GM12873 (cell line): Measurements from ENCODE around the gene STARD8.
A peak's percentile ranks its signal among the peaks of the same experiment; 100 is the strongest.

Experiments used
- TF ChIP-seq, protein P1 (sequence below): IDR thresholded peaks from 2 replicates; pipeline ENCODE4 v1.5.1; 2012; ENCODE audit warnings: low read depth, mild to moderate bottlenecking, moderate library complexity, low read length, control low read depth; ENCODE audit not compliant: insufficient read depth; ENCODE audit errors: missing control alignments

STARD8 gene, protein sequence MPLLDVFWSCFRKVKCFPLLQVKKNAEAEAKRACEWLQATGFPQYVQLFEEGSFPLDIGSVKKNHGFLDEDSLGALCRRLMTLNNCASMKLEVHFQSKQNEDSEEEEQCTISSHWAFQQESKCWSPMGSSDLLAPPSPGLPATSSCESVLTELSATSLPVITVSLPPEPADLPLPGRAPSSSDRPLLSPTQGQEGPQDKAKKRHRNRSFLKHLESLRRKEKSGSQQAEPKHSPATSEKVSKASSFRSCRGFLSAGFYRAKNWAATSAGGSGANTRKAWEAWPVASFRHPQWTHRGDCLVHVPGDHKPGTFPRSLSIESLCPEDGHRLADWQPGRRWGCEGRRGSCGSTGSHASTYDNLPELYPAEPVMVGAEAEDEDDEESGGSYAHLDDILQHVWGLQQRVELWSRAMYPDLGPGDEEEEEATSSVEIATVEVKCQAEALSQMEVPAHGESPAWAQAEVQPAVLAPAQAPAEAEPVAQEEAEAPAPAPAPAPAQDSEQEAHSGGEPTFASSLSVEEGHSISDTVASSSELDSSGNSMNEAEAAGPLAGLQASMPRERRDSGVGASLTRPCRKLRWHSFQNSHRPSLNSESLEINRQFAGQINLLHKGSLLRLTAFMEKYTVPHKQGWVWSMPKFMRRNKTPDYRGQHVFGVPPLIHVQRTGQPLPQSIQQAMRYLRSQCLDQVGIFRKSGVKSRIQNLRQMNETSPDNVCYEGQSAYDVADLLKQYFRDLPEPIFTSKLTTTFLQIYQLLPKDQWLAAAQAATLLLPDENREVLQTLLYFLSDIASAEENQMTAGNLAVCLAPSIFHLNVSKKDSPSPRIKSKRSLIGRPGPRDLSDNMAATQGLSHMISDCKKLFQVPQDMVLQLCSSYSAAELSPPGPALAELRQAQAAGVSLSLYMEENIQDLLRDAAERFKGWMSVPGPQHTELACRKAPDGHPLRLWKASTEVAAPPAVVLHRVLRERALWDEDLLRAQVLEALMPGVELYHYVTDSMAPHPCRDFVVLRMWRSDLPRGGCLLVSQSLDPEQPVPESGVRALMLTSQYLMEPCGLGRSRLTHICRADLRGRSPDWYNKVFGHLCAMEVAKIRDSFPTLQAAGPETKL

DNA sequence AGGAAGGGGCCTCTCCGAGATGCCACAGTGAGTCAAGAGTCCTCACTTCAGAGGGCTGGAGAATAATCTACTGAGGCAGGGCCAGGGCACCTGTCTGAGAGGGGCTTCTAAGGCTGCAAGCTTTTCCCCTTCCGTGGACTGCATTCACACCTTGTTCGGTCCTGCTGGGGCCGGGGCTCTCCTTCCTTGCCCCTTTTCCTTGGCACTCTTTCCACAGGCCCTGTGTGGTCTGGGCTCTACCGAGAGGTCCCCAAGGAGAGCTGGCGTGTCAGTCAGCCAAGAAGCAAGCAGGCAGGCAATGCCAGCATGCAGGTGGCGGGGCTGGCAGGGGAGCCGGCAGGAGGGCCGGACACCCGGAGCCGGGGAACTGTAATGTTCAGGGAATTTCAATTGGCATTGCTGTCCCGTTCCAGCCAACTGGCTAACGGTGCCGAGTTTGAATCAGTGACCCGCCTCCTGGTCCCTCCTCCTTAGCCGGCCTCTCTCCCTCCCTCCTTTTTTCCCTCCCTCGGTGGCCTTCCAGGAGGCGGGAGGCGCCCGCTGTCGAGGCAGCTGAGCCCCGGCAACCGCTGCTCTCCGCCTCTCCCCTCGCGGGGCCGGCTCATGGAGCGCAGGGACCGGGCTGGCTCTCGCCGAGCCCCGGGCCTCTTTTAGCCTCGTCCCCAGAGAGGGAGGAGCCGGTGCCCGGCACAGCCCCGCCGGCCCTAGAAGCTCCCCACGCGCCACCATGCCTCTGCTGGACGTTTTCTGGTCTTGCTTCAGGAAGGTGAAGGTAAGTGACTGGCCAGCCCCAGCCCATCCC lies at the start of gene STARD8:
STARD8 (plus strand) TSS at position 511 of the 802 bp plus-strand sequence; CDS start at position 728, 217 bp downstream.
- TF ChIP-seq, protein P1, sequence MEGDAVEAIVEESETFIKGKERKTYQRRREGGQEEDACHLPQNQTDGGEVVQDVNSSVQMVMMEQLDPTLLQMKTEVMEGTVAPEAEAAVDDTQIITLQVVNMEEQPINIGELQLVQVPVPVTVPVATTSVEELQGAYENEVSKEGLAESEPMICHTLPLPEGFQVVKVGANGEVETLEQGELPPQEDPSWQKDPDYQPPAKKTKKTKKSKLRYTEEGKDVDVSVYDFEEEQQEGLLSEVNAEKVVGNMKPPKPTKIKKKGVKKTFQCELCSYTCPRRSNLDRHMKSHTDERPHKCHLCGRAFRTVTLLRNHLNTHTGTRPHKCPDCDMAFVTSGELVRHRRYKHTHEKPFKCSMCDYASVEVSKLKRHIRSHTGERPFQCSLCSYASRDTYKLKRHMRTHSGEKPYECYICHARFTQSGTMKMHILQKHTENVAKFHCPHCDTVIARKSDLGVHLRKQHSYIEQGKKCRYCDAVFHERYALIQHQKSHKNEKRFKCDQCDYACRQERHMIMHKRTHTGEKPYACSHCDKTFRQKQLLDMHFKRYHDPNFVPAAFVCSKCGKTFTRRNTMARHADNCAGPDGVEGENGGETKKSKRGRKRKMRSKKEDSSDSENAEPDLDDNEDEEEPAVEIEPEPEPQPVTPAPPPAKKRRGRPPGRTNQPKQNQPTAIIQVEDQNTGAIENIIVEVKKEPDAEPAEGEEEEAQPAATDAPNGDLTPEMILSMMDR = no peak

DNA sequence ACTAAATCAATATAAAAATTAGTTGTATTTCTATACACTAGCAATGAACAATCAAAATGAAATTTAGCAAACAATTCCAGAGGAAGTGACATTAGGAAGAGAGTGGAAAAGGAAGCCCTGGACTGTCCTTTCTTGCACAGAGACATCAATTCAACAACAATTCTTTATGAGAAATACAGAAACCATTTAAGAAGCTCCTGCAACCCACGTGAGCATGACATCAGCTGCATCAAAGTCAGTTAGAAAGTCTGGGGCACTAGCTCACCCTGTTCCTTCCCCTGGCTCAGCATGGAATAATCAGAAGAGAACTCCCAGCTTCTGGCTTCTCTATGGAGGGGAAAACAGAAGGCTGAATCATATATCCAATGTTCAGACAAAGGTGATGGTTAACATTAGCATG lies 48.6 kb upstream of the STARD8 start:
- TF ChIP-seq, protein P1 = no peak

DNA sequence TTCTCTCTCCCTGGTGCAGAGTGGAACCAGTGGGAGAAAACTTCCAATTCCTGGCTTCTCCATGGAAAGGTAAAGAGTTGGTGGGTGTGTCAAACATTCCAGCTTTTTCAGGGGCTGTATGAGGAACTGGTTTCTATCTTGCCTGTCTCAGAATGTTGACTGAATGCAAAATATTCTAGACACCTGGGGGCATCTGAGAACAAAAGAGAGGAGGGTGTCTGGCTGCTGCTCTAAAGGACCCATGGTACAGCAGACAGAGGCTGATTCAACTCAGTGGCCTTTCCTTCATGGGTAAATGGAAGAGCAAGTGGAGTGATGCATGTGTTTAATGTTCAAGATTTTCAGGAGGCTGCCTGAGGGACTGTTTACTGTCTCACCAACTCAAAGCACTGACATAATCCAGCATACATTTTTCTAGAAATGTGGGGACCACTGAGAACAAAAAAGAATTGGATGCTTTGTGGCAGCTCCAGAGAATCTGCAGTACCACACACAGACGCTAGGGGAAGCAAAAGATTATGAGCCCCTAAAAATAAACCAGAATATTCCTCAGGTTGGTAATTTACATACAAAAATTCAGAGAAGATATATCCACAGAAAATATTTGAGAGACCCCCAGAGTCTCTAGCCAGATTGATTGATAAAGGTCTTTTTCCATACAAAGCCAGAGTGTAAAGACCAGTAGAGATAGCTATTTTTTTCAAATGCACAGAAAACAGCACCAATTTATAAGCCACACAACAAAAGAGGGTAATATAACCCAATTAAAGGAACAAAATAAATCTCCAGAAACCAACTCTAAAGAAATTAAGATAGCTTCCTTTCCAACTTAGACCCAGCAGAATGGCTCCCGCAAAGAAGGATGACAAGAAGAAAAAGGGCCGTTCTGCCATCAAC lies 48.0 kb upstream of the STARD8 start:
- TF ChIP-seq, protein P1 = peak; percentile 62

DNA sequence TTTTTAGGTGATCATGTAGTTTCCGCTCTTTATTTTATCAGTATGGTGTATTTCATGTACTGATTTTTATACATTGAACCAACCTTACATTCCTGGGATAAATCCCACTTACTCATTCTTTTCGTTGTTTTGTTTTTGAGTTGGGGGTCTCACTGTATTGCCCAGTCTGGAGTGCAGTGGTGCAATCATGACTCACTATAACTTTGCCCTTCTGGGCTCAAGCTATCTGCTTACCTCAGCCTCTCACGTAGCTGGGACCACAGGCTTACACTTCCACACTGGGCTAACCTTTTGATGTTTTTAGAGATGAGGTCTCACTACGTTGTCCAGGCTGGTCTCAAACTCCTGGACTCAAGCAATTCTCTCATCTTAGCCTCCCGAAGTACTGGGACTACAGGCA lies 19.5 kb upstream of the STARD8 start:
- TF ChIP-seq, protein P1 = no peak

DNA sequence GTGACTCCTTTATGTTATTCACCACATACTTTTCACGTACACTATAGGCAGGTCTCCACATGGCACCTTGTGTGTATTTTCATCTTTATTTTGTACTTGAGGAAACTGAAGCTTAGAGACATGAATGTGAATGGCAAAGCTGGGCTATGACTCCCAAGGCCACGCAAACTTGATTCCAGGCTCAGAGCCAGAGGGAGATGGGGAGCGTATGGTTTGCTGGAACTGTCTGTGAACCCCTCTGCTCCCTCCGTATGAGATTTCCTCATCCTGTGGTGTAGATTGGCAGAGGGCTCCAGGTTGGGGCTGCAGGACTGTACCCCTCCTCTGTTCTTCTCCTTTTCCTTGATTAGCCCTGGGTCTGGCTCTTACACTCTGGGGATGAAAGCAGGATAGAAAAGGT lies 16.1 kb upstream of the STARD8 start:
- TF ChIP-seq, protein P1 = no peak

DNA sequence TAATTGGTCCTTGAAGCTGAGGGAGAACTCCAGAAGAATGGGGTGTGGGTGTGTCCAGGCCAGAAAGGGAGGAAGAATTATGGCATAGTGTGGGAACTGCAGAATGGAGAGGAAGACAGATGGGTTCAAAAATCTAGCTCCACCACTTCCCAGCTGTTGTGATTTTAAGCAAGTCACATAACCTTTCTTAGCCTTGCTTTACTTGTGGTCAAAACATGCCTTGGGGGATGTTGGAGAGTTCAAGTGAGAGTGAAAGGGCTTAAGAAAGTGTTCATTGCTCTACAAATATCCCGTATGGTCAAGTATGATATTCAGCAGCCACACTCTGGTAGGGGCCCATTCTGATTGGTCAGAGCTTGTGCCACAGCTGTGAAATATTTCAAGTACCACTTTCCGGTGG lies 15.0 kb upstream of the STARD8 start:
- TF ChIP-seq, protein P1 = no peak
